ENCODE measurements around the gene SHISA9.

SHISA9 gene

DNA sequence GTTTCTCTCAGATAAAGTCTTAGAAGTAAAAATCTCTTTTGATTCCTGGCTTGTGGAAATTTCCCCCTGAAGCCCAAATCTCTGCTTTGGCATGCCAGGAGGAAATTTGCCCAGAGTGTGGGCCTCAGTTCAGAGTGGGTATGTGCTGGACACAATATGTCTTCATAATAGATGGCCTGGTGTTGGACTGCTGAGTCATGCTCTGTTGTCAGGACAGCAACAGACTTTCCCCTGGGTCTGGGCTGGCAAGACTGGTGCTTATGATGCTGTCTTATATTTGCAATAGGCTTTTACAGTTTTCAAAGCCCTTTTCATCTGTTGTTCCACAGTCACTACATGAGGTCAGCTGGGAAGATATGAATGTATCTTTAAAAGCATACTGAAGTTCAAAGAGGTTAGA is 57.0 kb downstream of the SHISA9 start:
- DNase-seq = no peak

DNA sequence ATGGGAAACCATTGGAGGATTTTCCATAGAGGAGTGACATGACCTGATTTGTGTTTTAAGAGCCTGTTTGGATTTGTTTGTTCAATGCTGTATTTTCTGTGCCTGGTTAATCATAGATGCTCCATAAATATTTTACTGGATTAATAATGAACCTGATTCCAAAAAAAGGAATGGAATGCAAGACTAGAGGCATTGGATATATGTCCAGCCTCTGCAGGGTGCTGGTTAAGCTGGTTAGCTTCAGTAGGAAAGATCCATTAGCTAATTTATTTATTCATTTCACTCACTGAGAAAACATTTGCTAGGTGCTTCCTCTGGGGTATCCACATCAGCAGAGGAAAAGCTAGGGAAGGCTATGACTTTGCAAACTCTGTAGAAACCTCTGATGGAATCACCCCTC is 57.7 kb downstream of the SHISA9 start:
- no peak for DNase-seq

DNA sequence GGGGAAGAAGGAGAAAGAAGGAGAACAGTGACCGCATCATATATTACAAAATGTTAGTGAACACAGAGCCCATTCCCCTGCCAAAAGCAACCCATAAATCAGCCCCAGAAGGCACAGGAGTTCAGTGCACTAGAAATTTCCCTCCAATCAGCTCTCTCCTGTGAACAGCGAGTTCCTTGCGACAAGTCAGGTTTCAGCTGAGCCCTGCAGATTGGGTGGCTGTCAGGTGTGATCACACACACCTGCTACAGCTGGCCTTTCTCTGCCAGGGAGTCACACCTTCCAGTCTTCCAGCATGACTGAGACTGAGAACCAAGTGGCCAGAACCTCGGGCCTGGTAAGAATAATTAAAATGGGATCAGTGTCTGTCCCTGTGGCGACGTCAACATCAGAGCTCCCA is 60.2 kb downstream of the SHISA9 start:
- no peak for DNase-seq

DNA sequence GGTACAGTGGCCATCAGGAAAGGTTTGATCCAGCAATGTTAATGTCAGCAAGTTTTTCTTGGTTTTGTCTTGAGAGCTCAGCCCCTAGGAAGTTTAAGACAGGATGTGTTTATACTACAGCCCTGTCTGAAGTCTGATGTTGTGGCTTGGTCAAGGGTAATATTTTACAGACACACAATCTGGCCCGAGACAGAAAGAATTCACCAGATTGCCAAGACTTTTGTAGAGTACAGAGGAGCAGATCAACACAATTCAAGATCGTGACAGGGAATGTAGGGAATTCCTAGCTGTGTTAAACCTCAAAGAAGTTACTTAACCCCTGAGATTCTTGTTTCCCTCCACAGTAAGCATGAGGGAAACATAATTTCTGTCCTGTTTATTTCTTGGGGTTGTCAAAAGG is 63.1 kb downstream of the SHISA9 start:
- DNase-seq = no peak

DNA sequence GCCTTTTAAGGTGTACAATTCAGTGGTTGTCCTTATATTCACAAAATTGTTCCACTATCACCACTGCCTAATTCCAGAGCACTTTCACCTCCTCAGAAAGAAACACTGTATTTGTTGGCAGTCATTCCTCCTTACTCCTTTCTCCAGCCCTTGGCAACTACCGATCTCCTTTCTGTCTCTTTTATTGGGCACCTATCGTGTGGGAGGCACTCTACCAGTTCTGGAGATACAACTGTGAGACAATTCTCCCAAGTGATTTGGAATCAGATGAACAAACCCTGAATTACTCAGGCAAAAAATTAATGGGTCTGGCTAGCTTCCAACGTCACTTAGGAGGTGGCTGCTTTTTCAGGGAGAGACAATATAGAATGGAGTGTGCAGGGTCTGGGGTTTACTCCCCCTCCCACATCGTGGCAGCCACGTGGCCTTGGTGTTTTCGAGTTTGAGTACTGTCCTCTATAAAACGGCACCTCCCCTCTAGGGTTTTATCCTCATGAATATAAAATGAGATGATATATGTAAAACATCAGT is 63.9 kb downstream of the SHISA9 start:
- no peak for DNase-seq

DNA sequence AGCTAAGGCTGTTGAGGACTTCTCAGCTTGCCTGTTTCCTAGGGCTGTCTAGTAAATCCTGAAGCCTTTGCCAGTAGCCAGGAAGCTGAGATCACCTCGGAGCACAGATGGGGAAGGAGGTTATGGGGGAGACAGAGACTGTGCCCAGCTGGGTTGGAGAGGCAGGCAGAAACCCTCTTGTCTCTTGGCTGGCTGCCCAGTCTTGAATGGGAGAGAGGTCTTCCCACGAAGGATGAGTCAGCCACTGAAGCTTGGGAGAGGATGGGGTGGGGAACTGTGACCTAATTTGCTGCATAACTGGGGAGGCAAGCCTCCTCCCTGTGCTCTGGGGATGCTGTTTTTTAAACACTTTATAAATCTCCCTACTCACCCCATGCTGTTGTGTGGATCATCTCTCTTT is 69.8 kb downstream of the SHISA9 start:
- DNase-seq = no peak

DNA sequence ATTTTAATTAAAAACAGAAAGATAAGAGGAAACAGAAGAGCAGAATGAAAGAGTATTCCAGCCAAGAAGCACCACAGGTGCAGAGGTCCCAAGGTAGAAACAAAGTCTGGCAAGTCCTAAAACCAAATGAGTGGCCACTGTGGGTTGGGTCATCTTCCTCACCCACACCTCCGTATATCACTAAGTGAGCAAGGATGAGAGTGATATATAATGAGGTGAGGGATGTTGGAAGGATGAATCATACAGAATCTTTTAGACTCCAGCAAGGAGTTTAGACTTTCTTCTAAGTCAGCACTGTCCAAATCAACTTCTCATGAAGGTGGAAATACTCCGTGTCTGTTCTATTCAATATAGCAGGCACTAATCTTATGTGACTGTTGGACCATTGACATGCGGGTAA is 70.8 kb downstream of the SHISA9 start:
- no peak for DNase-seq

DNA sequence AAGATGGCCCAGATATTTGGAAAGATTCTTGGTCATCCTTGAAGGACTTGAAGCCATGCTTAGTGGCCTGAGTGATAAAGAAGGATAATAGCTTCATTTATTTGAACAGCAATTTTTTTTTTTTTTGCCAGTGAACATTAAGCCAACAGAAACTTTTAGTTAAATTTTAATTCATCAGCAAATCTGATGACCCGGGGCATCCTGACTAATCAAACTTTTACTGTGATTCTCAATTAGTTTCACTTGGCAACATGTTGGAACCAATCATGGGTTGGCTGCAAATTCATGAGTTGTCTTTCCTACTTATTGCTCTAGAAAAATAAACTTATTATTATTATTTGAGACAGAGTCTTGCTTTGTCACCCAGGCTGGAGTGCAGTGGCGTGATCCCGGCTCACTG is 74.4 kb downstream of the SHISA9 start:
- DNase-seq = no peak

DNA sequence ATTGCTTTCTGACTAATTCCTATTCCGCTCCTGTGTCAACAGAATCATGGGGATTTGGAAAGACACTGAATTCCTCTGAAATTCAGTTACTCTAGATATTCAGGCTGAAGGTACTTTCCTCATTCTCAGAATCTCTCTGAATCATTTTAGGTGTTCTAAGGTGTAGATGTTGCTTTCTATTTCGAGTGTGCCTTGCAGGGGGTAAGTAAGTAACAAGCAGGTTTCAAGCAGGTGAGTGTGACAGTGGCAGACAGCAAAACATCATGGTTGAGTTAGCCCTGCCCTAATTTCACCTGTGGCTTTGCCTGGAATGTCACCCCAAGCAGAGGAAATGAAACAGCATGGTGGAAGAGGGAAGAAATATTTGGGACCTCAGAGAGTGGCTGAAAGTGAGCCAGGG is 75.1 kb downstream of the SHISA9 start:
- no peak for DNase-seq

DNA sequence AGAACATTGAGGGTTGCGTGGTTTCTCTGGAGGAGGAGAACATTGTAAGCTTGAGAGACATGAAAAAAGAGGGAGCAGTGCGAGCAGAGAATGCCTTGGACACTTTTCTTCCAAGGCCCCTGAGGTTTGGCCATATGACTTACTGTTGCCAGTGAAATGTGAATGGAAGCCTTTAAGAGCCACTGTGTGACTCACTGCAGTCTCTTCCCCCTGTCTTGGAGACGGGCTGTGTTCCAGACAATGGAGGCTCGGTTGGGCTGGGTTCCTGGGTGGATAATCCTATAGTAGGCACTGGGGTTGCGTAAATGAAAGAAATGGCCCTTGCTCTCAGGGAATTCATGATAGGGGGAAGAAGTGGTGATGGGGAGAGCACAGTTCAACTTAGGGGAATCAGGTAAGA is 75.5 kb downstream of the SHISA9 start:
- DNase-seq = no peak

DNA sequence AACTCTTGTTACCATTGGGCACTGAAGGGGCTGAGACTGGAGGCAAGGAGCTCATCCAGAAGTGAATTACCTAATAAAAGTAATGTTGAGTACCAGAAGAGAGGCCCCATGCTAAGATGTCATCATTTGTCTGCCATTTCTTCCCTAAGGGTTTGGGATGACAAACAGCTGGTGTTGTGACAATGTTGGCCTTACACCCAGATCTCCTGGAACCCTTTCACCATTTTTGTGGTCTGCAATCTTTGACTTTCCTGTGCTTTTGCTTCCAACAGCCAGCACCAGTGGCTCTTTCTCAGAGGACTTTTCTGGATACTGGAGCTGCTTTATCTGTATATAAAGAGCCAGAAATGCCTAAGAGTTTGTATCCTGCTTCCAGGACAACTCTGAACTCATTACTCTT is 84.1 kb downstream of the SHISA9 start:
- DNase-seq = no peak

DNA sequence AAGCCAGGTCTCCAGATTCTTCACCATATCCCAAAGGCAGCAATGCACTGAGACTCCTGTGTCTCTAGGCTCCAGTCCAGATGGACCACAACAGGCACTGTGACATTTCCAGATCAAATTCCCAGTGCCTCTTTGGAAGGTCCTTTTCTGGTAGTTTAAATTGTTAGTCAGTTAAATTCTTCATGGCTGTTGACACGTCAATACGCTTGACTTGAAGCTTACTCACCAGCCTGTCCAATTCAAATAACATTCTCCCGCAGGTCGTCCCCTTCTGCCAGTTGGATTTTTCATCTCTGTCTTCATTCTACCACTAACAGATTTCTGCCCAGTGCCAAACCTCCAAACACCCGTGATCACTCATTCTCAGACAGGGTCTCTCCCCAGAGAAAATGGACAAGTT is 86.7 kb downstream of the SHISA9 start:
- no peak for DNase-seq

DNA sequence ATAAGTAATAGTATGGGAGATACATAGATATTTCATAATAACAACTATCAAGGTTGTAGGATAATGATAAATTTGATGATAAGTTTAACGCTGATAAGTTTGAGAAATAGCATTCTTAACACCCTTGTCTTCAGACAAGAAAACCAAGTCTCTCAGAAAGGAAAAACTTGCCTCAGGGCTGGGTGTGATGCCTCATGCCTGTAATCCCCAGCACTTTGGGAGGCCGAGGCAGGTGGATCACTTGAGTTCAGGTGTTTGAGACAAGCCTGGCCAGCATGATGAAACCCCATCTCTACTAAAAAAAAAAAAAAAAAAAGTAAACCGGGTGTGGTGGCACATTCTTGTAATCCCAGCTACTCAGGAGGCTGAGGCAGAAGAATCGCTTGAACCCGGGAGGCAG is 90.7 kb downstream of the SHISA9 start:
- no peak for DNase-seq

DNA sequence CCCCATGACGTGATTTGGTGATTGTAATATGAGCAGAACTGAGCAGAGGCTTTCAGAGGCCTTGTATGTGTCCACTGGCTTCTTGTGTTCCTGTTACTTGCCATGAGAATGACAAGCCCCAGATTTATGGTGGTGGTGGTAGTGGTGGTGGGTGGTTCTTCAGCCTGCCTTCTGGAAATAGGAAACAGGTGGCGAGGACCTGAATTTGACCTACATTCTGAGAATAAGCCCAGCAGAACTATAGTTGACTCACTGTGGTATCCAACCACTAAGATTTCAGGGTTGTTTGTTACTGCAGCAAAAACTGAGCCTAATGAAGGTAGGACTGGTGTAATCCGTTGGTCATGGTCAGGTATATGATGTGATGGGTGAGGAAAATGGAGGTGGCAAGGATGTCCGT is 93.0 kb downstream of the SHISA9 start:
- no peak for DNase-seq

DNA sequence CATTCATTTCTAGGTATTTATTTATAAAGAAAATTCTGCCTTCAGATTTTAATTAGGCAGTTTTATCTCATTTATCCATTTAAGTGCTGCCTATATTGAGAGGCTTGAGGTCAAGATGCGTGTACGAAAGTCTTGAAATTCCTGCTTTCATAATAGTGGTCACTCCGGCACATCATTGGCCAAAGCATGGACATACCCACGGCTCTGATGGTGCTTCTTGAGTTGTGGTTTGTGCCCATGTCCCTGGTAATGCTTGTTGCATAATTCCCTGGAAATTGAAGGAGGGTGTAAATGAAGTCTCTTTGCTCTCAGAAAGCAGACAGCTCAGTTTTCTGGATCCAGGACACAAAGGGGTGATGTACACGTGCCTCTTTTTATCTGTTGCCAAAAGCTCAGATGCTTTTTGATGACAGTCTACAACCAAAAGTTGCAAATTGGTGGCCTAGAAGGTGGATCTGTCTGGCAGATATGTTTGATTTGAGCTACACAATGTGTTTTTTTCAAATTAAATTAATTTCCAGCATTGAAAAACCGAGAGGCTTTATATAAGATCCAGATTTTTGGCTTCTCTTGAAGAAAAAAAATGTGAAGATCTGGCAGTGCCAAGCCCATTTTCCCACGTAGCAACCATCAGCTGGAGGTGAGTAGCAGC is 94.4 kb downstream of the SHISA9 start:
- no peak for DNase-seq

DNA sequence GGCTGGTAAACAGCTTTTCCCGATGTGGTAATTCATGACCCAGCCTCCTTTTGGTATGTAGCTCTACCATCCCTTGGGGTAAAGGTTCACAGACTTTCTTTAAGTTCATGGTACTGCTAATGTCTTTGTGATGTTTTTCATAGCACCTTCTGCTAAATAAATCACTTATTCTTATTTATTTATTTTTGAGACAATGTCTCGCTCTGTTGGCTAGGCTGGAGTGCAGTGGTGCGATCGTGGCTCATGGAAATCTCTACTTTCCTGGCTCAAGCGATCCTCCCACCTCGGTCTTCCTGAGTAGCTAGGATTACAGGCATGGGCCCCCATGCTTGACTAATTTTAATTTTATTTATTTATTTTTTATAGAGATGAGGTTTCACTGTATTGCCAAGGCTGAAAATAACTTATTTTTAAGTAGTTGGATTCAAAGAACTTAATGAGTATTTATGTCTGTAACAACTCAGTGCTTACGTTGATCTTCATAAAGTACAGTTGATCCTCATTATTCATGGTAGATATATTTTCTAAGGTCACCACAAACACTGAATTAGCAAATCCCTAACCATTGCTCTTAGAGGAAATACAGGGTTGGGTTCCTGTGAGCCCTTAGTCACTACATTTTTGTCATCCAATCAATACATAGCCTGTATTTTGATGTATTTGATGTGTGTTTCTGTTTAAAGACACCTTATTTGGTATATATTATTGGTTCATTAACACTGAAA is 97.1 kb downstream of the SHISA9 start:
- DNase-seq = no peak

DNA sequence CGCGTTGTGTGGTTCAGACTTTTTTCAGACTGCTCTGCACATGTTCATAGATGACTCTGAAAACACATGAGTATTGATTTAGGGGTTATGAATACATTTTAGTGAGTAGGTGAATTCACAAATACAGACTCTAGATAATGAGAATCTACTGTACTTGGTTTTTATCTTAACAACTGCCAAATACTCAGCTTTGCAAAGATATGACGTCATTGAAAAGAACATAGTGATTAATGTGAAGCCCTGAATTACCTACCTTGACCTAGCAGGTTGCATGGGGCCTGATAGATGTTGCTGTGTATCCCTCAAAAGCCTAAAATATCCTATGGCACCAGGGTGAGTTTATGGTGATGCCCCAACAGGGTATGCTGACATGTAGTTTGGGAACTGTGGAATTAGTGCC is 98.0 kb downstream of the SHISA9 start:
- DNase-seq = no peak

DNA sequence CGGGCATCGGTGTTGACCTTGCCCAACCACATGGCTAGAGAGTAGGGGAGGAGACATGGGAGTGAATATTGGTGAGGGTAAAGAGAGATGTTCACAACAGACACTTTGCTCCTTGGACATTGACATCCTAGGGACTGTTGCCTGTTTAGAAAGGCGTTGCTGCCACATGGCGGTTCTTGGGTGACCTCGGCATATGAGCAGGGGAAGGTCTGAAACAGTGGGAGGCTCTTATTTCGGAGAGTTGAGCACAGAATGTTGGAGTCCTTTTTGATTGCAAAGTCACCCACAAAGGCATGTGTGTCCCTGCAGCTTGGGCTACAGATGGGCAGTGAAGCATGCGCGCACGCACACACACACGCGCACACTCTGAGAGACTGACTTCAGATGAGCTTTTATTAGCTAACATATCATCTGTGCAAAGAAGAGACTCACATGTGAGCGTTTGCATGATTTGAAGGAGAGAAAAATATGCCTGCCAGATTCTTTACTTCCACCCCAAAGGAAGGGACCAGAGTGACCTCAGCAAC is 104.4 kb downstream of the SHISA9 start:
- DNase-seq = no peak

DNA sequence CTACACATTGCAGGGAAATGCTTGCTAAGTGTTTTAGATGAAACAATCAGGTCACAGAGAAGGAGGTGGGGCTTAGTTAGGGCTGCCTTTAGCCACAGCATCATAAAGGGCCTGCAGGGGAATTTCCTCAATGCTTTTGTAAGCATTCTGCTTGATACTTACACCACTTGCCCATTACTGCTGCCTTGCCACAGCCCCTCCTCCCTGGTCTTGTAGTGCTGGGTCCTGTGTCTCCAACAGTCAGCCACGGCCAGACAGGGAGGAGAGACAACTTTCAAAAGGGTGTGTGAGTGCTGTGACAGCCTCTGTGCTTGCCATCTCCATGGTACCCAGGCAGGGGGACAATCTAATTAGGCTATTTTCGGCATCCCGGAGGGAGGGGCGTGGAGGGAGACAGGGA is 111.2 kb downstream of the SHISA9 start:
- no peak for DNase-seq

DNA sequence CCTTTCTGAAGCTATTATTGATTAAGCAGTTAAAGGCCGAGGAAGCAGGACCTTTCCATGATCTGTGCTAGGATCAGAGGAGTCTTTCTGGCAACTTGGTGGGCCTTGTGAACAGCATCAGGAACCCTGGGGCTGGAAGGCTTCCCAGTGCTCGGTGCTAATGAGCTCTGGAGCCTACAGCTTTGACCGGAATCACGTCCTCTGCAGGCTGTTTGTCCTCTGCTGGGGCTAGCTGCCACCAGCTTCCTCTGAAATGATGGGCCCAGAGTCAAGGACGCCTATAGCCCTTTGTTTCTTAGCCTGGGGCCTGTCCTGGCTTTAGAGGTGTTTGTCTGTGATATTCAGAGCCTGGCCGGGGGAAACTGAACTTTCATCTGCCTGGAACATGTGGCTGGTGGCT is 111.6 kb downstream of the SHISA9 start:
- DNase-seq = no peak

DNA sequence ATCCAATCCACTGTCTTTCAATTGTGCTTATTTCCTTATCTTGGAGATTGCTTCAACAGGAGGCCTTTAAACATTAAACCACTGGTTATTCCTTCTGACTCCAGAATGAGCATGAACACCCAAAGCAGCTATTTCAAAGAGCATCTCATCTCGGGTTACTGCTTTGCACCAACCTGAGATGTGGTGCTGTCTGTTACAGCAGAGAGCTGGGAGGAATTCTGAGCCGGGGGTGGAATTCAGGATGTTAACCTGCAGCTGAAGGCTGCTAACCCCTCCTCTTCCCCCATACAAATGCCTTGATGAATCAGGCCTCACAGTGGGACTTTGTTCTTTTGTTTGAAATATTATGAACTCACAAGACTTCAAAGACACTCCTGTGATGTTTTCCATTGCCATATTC is 113.1 kb downstream of the SHISA9 start:
- DNase-seq = no peak

DNA sequence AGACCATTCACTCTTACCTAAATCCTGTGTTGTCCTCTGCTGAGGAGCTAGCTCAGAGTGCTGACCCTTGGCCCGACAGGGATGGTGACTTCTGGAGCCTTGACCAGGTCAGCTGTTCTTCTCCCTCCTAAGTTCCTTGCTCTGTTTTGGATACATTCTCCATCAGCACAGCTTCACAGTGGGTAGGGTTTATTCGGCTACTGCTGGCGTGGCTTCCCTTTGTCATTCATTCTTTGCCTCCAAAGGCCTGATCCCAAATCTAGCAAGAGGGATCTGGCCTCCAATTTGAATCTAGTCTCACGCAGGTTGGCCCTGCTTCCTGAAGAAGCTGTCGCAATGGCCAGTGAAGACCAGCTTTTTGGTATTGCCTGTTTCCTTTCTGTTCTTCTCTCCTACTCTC is 116.6 kb downstream of the SHISA9 start:
- no peak for DNase-seq

DNA sequence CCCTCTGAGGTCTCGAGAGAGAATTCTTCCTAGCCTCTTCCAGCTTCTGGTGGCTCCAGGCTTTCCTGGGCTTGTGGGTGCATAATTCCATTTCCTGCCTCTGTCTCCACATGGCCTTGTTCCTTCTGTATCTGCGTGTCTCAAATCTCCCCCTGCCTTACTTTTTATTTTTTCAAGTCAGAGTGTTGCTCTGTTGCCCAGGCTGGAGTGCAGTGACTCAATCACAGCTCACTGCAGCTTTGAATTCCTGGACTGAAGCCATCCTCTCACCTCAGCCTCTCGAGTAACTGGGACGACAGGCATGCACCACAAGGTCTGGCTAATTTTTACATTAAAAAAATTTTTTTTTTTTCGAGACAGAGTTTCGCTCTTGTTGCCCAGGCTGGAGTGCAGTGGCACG is 120.6 kb downstream of the SHISA9 start:
- no peak for DNase-seq

DNA sequence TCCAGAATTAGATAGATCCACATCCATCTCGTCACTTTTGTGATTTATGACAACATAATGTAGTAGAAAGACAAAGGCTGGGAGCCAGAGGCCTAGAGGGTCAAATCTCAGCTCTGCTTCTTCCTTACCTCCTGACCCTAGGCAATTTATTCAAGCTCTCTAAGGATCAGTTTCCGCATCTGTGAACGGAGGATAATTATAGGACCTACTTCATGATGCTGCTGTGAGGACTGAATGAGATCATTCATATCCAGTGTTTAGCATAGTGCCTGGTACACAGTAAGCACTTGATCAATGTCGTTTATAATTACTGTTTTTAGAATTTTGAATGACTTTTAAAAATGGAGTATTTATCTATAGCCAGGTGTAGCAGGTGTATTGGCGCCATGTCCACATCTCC is 128.4 kb downstream of the SHISA9 start:
- no peak for DNase-seq

DNA sequence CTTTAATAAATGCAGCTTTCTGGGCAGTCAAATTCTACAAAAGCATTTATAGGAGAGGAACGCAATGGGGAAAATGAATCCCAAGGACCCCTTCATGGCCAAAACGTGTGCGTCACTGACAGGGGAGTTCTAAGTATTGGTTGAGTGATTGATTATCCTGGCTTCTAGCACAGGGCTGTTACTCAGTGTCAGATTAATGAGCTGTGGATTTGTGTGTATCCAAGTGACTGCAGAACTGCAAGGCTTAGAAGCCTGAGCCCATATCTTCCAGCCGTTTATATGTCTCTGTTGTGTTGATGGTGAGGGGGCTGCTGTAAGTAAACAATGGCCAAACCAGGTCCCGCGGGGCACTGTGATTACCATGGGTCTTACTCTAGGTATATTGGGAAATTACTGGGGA is 129.4 kb downstream of the SHISA9 start:
- DNase-seq = no peak

Measured in T-helper 9 cell (primary cell).